Measurements from ENCODE around the gene P2RY6.

GRCh38 chr11:73246303-73246702 is 25.8 kb upstream of the P2RY6 start:
- TF ChIP-seq EZH2phosphoT487 (IDR thresholded peaks at IDR 0.05; ENCODE audit: insufficient read depth, low read depth), result no peak
- no peak for TF ChIP-seq EZH2 (IDR thresholded peaks at IDR 0.05; ENCODE audit: insufficient read depth, poor library complexity, severe bottlenecking)

All from GM23248 (cell line).